MCF 10A (cell line): Measurements from ENCODE around the gene SPIRE1. TPM values are rescaled to one million over a fixed set of nuclear protein-coding genes. Genes with fewer than 3 reads are reported as not detected.
"Not testable (repeated sequence)": the region's sequence is repeated elsewhere in the genome, so short reads cannot be mapped to it uniquely, and the experiment has no call there.

Experiments used
- BruUV-seq: library from RNA; stranded (reverse); fragments of 400-500 nt; replicated peaks from 2 replicates; lab custom pipeline; 2021; lab: Mats Ljungman, UMichigan
- CTCF ChIA-PET: fragments of 300-600 bp; sonication (Branson Sonifier 250); formaldehyde crosslinking; extraction: SDS; loops from one replicate; lab custom pipeline; 2021; ENCODE audit warnings: antibody characterized with exemption, inconsistent platforms; lab: Yijun Ruan, JAX
- POLR2A ChIA-PET: fragments of 300-600, 350-650 bp; sonication (Branson Sonifier 250); formaldehyde crosslinking; extraction: SDS; loops from one replicate; lab custom pipeline; 2020; ENCODE audit warnings: antibody characterized with exemption, inconsistent platforms; lab: Yijun Ruan, JAX
- DNase-seq: peaks from one replicate; pipeline ENCODE4 v3.0.0-alpha.2; 2018; ENCODE audit not compliant: unreplicated experiment
- H3K27ac Mint-ChIP-seq: one replicate; pipeline ENCODE4 v1.8.0; 2022; ENCODE audit warnings: mild to moderate bottlenecking, low read depth, mixed read lengths; ENCODE audit not compliant: unreplicated experiment
- H3K27me3 Mint-ChIP-seq: one replicate; pipeline ENCODE4 v1.8.0; 2022; ENCODE audit warnings: mixed read lengths; ENCODE audit not compliant: insufficient read depth, unreplicated experiment
- H3K36me3 Mint-ChIP-seq: one replicate; pipeline ENCODE4 v1.8.0; 2022; ENCODE audit warnings: mild to moderate bottlenecking, moderate library complexity, mixed read lengths; ENCODE audit not compliant: insufficient read depth, unreplicated experiment
- H3K4me1 Mint-ChIP-seq: one replicate; pipeline ENCODE4 v1.8.0; 2022; ENCODE audit warnings: mixed read lengths; ENCODE audit not compliant: insufficient read depth, unreplicated experiment
- H3K4me3 Mint-ChIP-seq: one replicate; pipeline ENCODE4 v1.8.0; 2022; ENCODE audit warnings: mild to moderate bottlenecking, moderate library complexity, mixed read lengths; ENCODE audit not compliant: unreplicated experiment
- H3K9me3 Mint-ChIP-seq: one replicate; pipeline ENCODE4 v1.8.0; 2022; ENCODE audit warnings: mixed read lengths; ENCODE audit not compliant: unreplicated experiment
- CTCF ChIP-seq: fragments of 200-600 bp; IDR thresholded peaks from one replicate; pipeline ENCODE4 v1.8.0; 2022; ENCODE audit warnings: antibody characterized with exemption, mild to moderate bottlenecking; ENCODE audit not compliant: unreplicated experiment
- intact Hi-C: fragments of 100-400 bp; cut with micrococcal nuclease; formaldehyde crosslinking; loops from 2 replicates; pipeline ENCODE4 v1.14.1; 2022
- total RNA-seq: library from RNA; stranded (reverse); gene quantifications from 2 replicates; pipeline ENCODE4 v1.2.3, GENCODE V29; 2022

SPIRE1 gene
- total RNA-seq, 1 experiment from 2014 or later = 78.2 TPM

GRCh38 chr18:12564861-12565260 is 93.0 kb downstream of the SPIRE1 start:
- TF ChIP-seq CTCF = no peak
- H3K27ac Mint-ChIP-seq = no peak overlapping the region
- peaks cover 19% of the 10 kb centered on the region for H3K4me1 Mint-ChIP-seq
- intact Hi-C loops = no loop called here
- peaks cover 9% of the 10 kb centered on the region for H3K36me3 Mint-ChIP-seq
- peaks cover 4% of the 10 kb centered on the region for H3K9me3 Mint-ChIP-seq
- H3K4me3 Mint-ChIP-seq = no peak overlapping the region
- POLR2A ChIA-PET = interaction anchor here (1.0 kb wide), 1 partner anchor 20 kb away, joined by 3 read pairs; no protein-coding TSS in a partner anchor
- CTCF ChIA-PET = interaction anchor here (0.6 kb wide), 1 partner anchor 35 kb away, joined by 5 read pairs; no protein-coding TSS in a partner anchor
- BruUV-seq = no TSS peak
- no peak for DNase-seq
- no peaks in the 10 kb centered on the region for H3K27me3 Mint-ChIP-seq

- Mint-ChIP-seq H3K9me3 (peaks cover 4% of the 10 kb centered on the region), H3K27ac (no peak overlapping the region), H3K27me3 (no peaks in the 10 kb centered on the region), H3K4me1 (peaks cover 14% of the 10 kb centered on the region), H3K36me3 (peaks cover 8% of the 10 kb centered on the region), H3K4me3 (no peak overlapping the region)
- DNase-seq = no peak
- POLR2A ChIA-PET = interaction anchor here (1.0 kb wide), 2 partner anchors 12 to 20 kb away, joined by 3 read pairs; no protein-coding TSS in a partner anchor
- no TSS peak for BruUV-seq
- TF ChIP-seq CTCF = no peak
- intact Hi-C loops = no loop called here
- CTCF ChIA-PET = interaction anchor here (0.6 kb wide), 1 partner anchor 36 kb away, joined by 5 read pairs; no protein-coding TSS in a partner anchor
These were observed 93.5 kb downstream of the SPIRE1 start for GRCh38 chr18:12564378-12564777.

GRCh38 chr18:12560600-12560999 is 97.3 kb downstream of the SPIRE1 start:
- H3K27ac Mint-ChIP-seq, H3K4me1 Mint-ChIP-seq, H3K9me3 Mint-ChIP-seq, BruUV-seq, intact Hi-C loops, DNase-seq, H3K4me3 Mint-ChIP-seq, H3K27me3 Mint-ChIP-seq, POLR2A ChIA-PET: not testable (repeated sequence)
- H3K36me3 Mint-ChIP-seq = peaks cover 24% of the 10 kb centered on the region
- CTCF ChIA-PET = interaction anchor here (0.7 kb wide), 1 partner anchor 158 kb away, joined by 3 read pairs; no protein-coding TSS in a partner anchor

- H3K27ac Mint-ChIP-seq = no peak overlapping the region
- no TSS peak for BruUV-seq
- H3K27me3 Mint-ChIP-seq = no peaks in the 10 kb centered on the region
- H3K9me3 Mint-ChIP-seq = peaks cover 8% of the 10 kb centered on the region
- DNase-seq = no peak
- ChIA-PET CTCF (no interaction called here), POLR2A (no interaction called here)
- peaks cover 13% of the 10 kb centered on the region for H3K4me1 Mint-ChIP-seq
- peaks cover 18% of the 10 kb centered on the region for H3K36me3 Mint-ChIP-seq
- TF ChIP-seq CTCF = no peak
- intact Hi-C loops = no loop called here
- H3K4me3 Mint-ChIP-seq = no peak overlapping the region
These were observed 98.6 kb downstream of the SPIRE1 start for GRCh38 chr18:12559319-12559718.
